Neural cell (in vitro differentiated cells): Measurements from ENCODE around the gene TBC1D8.

ENCODE experiments used
- CTCF ChIP-seq: fragments of 450-650 bp; IDR thresholded peaks from 2 replicates; pipeline ENCODE4 v1.5.1; 2014; ENCODE audit warnings: antibody characterized with exemption, mild to moderate bottlenecking, moderate library complexity; ENCODE audit not compliant: poor library complexity, severe bottlenecking
- EZH2 ChIP-seq: fragments of 200-600, 300-800 bp; shearing (Covaris generic), sonication (generic); IDR thresholded peaks from 2 replicates; pipeline ENCODE4 v1.6.1; 2014; ENCODE audit warnings: antibody characterized with exemption, low read length, borderline replicate concordance, mild to moderate bottlenecking; ENCODE audit not compliant: insufficient read depth, poor library complexity, severe bottlenecking
- MXI1 ChIP-seq: fragments of 450-650 bp; conservative IDR thresholded peaks from 2 replicates; pipeline ENCODE4 v1.6.1; 2014; ENCODE audit warnings: antibody characterized with exemption, mild to moderate bottlenecking; ENCODE audit not compliant: poor library complexity, severe bottlenecking
- POLR2AphosphoS5 ChIP-seq: IDR thresholded peaks from 2 replicates; pipeline ENCODE4 v1.6.1; 2012
- TAF1 ChIP-seq: IDR thresholded peaks from 2 replicates; pipeline ENCODE4 v1.6.1; 2012; ENCODE audit warnings: low read depth

GRCh38 chr2:101014264-101014857 lies 136.8 kb downstream of the TBC1D8 start:
- no peak for TF ChIP-seq TAF1
- no peak for TF ChIP-seq POLR2AphosphoS5
- TF ChIP-seq EZH2: no peak
- no peak for TF ChIP-seq CTCF
- no peak for TF ChIP-seq MXI1
